PC-3 (cell line): ENCODE data around the gene SERPIND1. TPM values are rescaled to one million over a fixed set of nuclear protein-coding genes. Genes with fewer than 3 reads are reported as not detected.

Experiments
- ATAC-seq: fragments of 200-7000 bp; cut with Tn5 transposase; 2 replicates; pipeline ENCODE4 v1.9.1; 2020; ENCODE audit warnings: mild to moderate bottlenecking, moderate library complexity
- BruUV-seq: library from RNA; stranded (reverse); fragments of 400-500 nt; replicated peaks from 2 replicates; lab custom pipeline; 2021; lab: Mats Ljungman, UMichigan
- CTCF ChIA-PET: fragments of 300-600 bp; sonication (Branson Sonifier 250); formaldehyde crosslinking; loops from one replicate; lab custom pipeline; 2022; ENCODE audit warnings: antibody characterized with exemption; lab: Charles Lee
- POLR2A ChIA-PET: fragments of 300-600 bp; sonication (Branson Sonifier 250); formaldehyde crosslinking; loops from one replicate; lab custom pipeline; 2022; ENCODE audit warnings: antibody characterized with exemption; ENCODE audit not compliant: unreplicated experiment; lab: Charles Lee
- DNase-seq: peaks from one replicate; pipeline ENCODE4 v3.0.0-alpha.2; 2015
- H2AFZ ChIP-seq: fragments of 300-600 bp; sonication (generic); 2 replicates; pipeline ENCODE4 v1.6.0; 2016; ENCODE audit warnings: antibody characterized with exemption, low read length
- H3F3A ChIP-seq: fragments of 300-600 bp; sonication (generic); one replicate; pipeline ENCODE4 v1.6.0; 2017; ENCODE audit warnings: antibody characterized with exemption, low read length, control low read depth, mild to moderate bottlenecking; ENCODE audit not compliant: unreplicated experiment
- H3K27ac ChIP-seq: fragments of 300-600 bp; sonication (generic); 2 replicates; pipeline ENCODE4 v1.5.1; 2016; ENCODE audit warnings: mild to moderate bottlenecking, low read length
- H3K27me3 ChIP-seq: fragments of 300-600 bp; sonication (generic); 2 replicates; pipeline ENCODE4 v1.6.1; 2016; ENCODE audit warnings: low read length, mixed read lengths
- H3K36me3 ChIP-seq: fragments of 300-600 bp; sonication (generic); 2 replicates; pipeline ENCODE4 v1.6.1; 2016; ENCODE audit warnings: low read depth, mixed run types, low read length, mixed read lengths
- H3K4me1 ChIP-seq: fragments of 300-600 bp; sonication (generic); 2 replicates; pipeline ENCODE4 v1.5.1; 2016; ENCODE audit warnings: low read length; ENCODE audit not compliant: insufficient read depth
- H3K4me2 ChIP-seq: fragments of 300-600 bp; sonication (generic); 2 replicates; pipeline ENCODE4 v1.6.0; 2016; ENCODE audit warnings: low read length
- H3K4me3 ChIP-seq: fragments of 300-600 bp; sonication (generic); 2 replicates; pipeline ENCODE4 v1.5.1; 2016; ENCODE audit warnings: mild to moderate bottlenecking, low read length, mixed read lengths
- H3K79me2 ChIP-seq: fragments of 300-600 bp; sonication (generic); 2 replicates; pipeline ENCODE4 v1.6.1; 2017; ENCODE audit warnings: low read length, mixed read lengths
- H3K9ac ChIP-seq: fragments of 300-600 bp; sonication (generic); 2 replicates; pipeline ENCODE4 v1.6.0; 2016; ENCODE audit warnings: mild to moderate bottlenecking, low read length
- H3K9me2 ChIP-seq: fragments of 300-600 bp; sonication (generic); replicated peaks from 2 replicates; pipeline ENCODE4 v1.6.1; 2016; ENCODE audit warnings: mixed run types, low read length, mixed read lengths
- H3K9me3 ChIP-seq: fragments of 300-600 bp; sonication (generic); 2 replicates; pipeline ENCODE4 v1.6.1; 2016; ENCODE audit warnings: low read length, mixed read lengths
- H4K20me1 ChIP-seq: fragments of 300-600 bp; sonication (generic); 2 replicates; pipeline ENCODE4 v1.6.1; 2016; ENCODE audit warnings: low read length, mixed read lengths
- EZH2 ChIP-seq: fragments of 300-600 bp; sonication (generic); IDR thresholded peaks from one replicate; pipeline ENCODE4 v1.6.1; 2017; ENCODE audit warnings: antibody characterized with exemption, mild to moderate bottlenecking, low read length; ENCODE audit not compliant: unreplicated experiment
- EZH2phosphoT487 ChIP-seq: fragments of 300-600 bp; sonication (generic); IDR thresholded peaks from 2 replicates; pipeline ENCODE4 v1.6.1; 2018; ENCODE audit warnings: mild to moderate bottlenecking, antibody characterized with exemption, low read length, borderline replicate concordance
- intact Hi-C: fragments of 100-400 bp; cut with micrococcal nuclease; formaldehyde crosslinking; loops from 2 replicates; pipeline ENCODE4 v1.9.0; 2023
- total RNA-seq: library from RNA; depleted of rRNA; stranded (reverse); fragments of >200 nt; gene quantifications from 2 replicates; pipeline ENCODE4 v1.2.3, GENCODE V29; 2014
- TF ChIP-seq, protein P1 (sequence below): fragments of 300-600 bp; sonication (generic); conservative IDR thresholded peaks from 2 replicates; pipeline ENCODE4 v1.5.1; 2017; ENCODE audit warnings: antibody characterized with exemption, low read depth, mild to moderate bottlenecking, low read length

Gene SERPIND1
- total RNA-seq, 1 experiment from 2014 or later, result 2.9 TPM

DNA sequence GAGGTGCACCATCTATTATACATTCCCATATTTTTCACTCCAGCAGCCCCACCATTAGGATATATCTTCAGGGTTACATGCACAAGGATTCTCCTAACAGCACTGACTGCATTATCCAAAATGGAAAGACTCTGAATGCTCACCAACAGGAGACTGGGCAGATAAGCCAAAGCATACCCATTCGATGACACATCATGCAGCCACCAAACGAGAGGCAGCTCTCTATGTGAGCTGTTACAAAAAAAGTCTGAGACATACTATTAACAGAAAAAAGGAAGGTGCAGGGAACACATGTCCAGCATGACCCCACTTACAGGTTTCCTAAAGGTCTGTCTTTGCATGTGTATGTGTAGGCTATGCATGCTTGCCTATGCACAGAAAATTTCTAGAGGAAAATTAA lies 12.4 kb upstream of the SERPIND1 start:
- no peaks in the 10 kb centered on the region for H3K79me2 ChIP-seq
- H3K27ac ChIP-seq, result no peak overlapping the region
- CTCF ChIA-PET, result no interaction called here
- H3K4me1 ChIP-seq, result no peaks in the 10 kb centered on the region
- no peaks in the 10 kb centered on the region for H3F3A ChIP-seq
- H2AFZ ChIP-seq, result no peak overlapping the region
- DNase-seq (no peak), ATAC-seq (no peak)
- H3K9me2 ChIP-seq, result no peaks in the 10 kb centered on the region
- no peak overlapping the region for H3K4me3 ChIP-seq
- TF ChIP-seq, protein P1, sequence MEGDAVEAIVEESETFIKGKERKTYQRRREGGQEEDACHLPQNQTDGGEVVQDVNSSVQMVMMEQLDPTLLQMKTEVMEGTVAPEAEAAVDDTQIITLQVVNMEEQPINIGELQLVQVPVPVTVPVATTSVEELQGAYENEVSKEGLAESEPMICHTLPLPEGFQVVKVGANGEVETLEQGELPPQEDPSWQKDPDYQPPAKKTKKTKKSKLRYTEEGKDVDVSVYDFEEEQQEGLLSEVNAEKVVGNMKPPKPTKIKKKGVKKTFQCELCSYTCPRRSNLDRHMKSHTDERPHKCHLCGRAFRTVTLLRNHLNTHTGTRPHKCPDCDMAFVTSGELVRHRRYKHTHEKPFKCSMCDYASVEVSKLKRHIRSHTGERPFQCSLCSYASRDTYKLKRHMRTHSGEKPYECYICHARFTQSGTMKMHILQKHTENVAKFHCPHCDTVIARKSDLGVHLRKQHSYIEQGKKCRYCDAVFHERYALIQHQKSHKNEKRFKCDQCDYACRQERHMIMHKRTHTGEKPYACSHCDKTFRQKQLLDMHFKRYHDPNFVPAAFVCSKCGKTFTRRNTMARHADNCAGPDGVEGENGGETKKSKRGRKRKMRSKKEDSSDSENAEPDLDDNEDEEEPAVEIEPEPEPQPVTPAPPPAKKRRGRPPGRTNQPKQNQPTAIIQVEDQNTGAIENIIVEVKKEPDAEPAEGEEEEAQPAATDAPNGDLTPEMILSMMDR, result no peak
- TF ChIP-seq EZH2 (no peak), EZH2phosphoT487 (no peak)
- H3K36me3 ChIP-seq, result peaks cover 4% of the 10 kb centered on the region; the same call in 1 of the 2 replicates
- BruUV-seq, result no TSS peak
- POLR2A ChIA-PET, result no interaction called here
- intact Hi-C loops, result no loop called here
- H3K27me3 ChIP-seq, result no peaks in the 10 kb centered on the region
- no peak overlapping the region for H3K4me2 ChIP-seq
- no peak overlapping the region for H3K9ac ChIP-seq
- H3K9me3 ChIP-seq, result no peaks in the 10 kb centered on the region
- H4K20me1 ChIP-seq, result no peaks in the 10 kb centered on the region

DNA sequence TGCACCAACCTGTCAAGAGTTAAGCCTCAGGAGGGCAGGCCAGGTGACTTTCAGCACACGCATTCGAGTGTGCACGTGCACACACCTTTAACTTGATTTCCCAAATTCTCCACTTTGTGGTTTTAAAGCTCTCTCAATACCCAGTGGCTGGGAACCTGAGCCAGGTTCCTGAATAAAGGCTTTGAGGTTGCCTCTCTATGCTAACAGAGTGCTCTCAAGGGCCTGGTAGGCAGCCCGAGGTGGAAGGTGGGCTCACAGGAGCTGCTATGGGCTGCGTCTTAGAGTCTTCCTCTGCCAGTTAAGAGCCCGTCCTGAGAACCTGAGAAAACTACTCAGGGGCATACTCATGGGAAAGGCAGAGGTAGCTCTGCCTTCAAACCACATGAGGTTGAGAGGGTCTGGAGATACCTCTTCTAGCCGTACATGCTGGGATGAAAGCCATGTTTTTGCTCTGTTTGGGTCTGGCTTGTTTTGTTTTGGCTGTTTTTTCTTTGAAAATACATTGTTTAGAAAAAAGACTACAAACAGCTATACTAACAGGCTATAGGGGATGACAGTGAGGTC lies 11.6 kb upstream of the SERPIND1 start:
- Histone ChIP-seq H3K9ac (no peak overlapping the region), H3K36me3 (peaks cover 4% of the 10 kb centered on the region; the same call in 1 of the 2 replicates), H3K79me2 (no peaks in the 10 kb centered on the region), H3K9me2 (no peaks in the 10 kb centered on the region), H3K4me3 (no peak overlapping the region), H3F3A (no peaks in the 10 kb centered on the region), H3K4me1 (no peaks in the 10 kb centered on the region), H3K4me2 (no peak overlapping the region), H3K9me3 (no peaks in the 10 kb centered on the region), H4K20me1 (no peaks in the 10 kb centered on the region), H2AFZ (no peak overlapping the region), H3K27me3 (no peaks in the 10 kb centered on the region), H3K27ac (no peak overlapping the region)
- no peak for ATAC-seq
- DNase-seq, result no peak
- TF ChIP-seq, protein P1, result no peak
- TF ChIP-seq EZH2phosphoT487 (no peak), EZH2 (no peak)
- intact Hi-C loops, result no loop called here
- ChIA-PET POLR2A (no interaction called here), CTCF (no interaction called here)
- BruUV-seq, result no TSS peak

DNA sequence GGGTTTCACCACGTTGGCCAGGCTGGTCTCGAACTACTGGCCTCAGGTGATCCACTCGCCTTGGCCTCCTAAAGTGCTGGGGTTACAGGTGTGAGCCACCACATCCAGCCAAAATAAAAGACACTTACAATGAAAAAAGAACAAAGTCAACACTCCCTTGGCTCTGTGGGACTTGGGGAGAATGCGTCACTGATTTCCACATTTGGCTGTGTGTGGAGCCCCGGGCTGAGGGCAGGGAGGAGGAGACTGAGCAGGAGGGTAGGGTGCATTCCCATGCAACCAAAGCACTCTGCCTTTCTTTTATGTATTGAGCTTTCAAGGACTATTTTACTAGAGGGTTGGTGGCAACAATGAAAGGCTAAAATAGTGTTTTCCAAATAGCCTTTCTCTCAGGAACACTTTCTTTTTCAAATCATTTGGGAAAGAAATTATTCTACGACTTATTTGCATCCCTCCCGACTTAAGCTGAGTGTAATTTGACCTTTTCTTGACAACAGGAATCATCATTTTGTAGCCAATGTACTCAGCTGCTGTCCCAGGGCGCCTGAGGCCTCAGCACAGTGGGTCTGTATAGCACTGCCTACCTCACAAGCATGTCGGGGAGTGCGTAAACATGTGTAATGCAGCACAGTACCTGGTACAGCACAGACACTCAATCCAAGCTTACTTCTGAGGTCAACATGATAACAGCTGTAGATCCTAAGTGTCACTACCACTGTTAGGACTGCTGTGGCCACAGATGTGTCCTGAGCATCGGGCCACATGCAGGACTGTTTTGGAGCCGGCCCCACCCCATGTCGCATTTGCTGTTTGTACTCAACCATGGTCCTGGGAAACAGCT lies 10.1 kb upstream of the SERPIND1 start:
- H3K4me2 ChIP-seq, result no peak overlapping the region
- peaks cover 4% of the 10 kb centered on the region; the same call in 1 of the 2 replicates for H3K36me3 ChIP-seq
- H3K9me2 ChIP-seq, result no peaks in the 10 kb centered on the region
- no peak overlapping the region for H3K9ac ChIP-seq
- no peaks in the 10 kb centered on the region for H3K9me3 ChIP-seq
- H3K27ac ChIP-seq, result no peak overlapping the region
- no peak overlapping the region for H3K4me3 ChIP-seq
- H3F3A ChIP-seq, result no peaks in the 10 kb centered on the region
- POLR2A ChIA-PET, result no interaction called here
- CTCF ChIA-PET, result no interaction called here
- TF ChIP-seq EZH2phosphoT487, result no peak
- TF ChIP-seq, protein P1, result no peak
- no peak for TF ChIP-seq EZH2
- H3K27me3 ChIP-seq, result no peaks in the 10 kb centered on the region
- no peak for DNase-seq
- no peak overlapping the region for H2AFZ ChIP-seq
- H4K20me1 ChIP-seq, result no peaks in the 10 kb centered on the region
- no peak for ATAC-seq
- BruUV-seq, result TSS peak; percentile 12
- H3K79me2 ChIP-seq, result no peaks in the 10 kb centered on the region
- intact Hi-C loops, result no loop called here
- H3K4me1 ChIP-seq, result no peaks in the 10 kb centered on the region
